Stomach smooth muscle (tissue), 2 donors: ENCODE data around the gene VWA3B.
A peak's percentile ranks its signal among the peaks of the same experiment; 100 is the strongest.
"Not testable (repeated sequence)": the region's sequence is repeated elsewhere in the genome, so short reads cannot be mapped to it uniquely, and the experiment has no call there.

ENCODE experiments used
- H3K27ac ChIP-seq: one replicate; pipeline ENCODE4 v1.7.0; 2013; ENCODE audit warnings: mild to moderate bottlenecking, low read length, inconsistent platforms
- H3K27me3 ChIP-seq, 2 donors: one replicate each; pipeline ENCODE4 v1.7.0; 2013; ENCODE audit warnings: low read length in 2 of 2; ENCODE audit not compliant: insufficient read depth in 2 of 2, control insufficient read depth in 1 of 2
- H3K36me3 ChIP-seq, 2 donors: one replicate each; pipeline ENCODE4 v1.7.0; 2013; ENCODE audit warnings: low read length in 2 of 2; ENCODE audit not compliant: control insufficient read depth in 2 of 2, insufficient read depth in 2 of 2
- H3K4me1 ChIP-seq: one replicate; pipeline ENCODE4 v1.7.0; 2013; ENCODE audit warnings: low read length; ENCODE audit not compliant: control insufficient read depth, insufficient read depth
- H3K4me3 ChIP-seq, 2 donors: one replicate each; pipeline ENCODE4 v1.7.0; 2013; ENCODE audit warnings: low read length in 2 of 2
- H3K9ac ChIP-seq, 2 donors: one replicate each; pipeline ENCODE4 v1.7.0; 2013; ENCODE audit warnings: low read length in 2 of 2, mild to moderate bottlenecking in 1 of 2
- H3K9me3 ChIP-seq, 2 donors: one replicate each; pipeline ENCODE4 v1.7.0; 2013; ENCODE audit warnings: low read length in 2 of 2; ENCODE audit not compliant: control insufficient read depth in 2 of 2
- donor health status: healthy.
- donor health status: Pancreatic carcinoma.

Gene VWA3B, protein sequence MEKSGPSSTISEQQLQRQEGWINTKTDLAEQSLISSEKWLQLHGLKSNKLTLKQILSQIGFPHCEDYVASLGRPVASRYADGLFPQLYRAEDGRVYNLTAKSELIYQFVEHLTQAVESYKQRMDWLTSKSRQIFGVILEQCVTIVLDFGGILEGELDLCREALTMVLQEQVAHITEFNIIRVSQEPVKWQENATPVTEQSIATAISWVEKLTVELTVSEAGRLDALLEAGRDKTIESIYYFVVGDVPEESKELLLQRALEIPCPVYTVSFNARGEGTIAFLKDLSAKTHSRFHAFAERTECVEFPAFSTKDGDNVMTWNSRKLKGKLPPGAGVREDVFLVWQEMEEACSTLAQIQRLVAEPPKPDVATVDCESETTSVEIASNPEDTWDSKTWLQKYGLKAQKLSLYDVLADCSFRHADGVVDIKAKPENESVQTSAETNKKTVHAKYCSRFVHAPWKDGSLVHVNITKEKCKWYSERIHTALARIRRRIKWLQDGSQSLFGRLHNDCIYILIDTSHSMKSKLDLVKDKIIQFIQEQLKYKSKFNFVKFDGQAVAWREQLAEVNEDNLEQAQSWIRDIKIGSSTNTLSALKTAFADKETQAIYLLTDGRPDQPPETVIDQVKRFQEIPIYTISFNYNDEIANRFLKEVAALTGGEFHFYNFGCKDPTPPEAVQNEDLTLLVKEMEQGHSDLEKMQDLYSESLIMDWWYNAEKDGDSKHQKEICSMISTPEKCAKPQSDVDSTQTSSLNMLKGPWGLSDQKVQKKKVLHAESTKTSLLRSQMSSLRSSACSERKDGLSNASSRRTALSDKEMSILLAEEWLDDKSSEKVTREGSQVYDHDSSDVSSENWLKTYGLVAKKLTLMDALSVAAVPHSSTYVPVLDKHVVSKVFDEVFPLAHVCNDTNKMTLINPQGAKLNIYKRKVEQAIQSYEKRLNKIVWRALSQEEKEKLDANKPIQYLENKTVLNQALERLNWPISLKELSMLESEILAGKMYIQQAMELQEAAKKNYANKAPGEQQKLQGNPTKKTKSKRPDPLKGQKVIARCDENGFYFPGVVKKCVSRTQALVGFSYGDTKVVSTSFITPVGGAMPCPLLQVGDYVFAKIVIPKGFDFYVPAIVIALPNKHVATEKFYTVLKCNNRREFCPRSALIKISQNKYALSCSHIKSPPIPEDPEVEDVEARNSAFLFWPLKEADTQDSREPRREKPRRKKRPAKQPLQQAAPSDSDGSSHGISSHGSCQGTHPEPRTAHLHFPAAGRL (N-terminal part only)

DNA sequence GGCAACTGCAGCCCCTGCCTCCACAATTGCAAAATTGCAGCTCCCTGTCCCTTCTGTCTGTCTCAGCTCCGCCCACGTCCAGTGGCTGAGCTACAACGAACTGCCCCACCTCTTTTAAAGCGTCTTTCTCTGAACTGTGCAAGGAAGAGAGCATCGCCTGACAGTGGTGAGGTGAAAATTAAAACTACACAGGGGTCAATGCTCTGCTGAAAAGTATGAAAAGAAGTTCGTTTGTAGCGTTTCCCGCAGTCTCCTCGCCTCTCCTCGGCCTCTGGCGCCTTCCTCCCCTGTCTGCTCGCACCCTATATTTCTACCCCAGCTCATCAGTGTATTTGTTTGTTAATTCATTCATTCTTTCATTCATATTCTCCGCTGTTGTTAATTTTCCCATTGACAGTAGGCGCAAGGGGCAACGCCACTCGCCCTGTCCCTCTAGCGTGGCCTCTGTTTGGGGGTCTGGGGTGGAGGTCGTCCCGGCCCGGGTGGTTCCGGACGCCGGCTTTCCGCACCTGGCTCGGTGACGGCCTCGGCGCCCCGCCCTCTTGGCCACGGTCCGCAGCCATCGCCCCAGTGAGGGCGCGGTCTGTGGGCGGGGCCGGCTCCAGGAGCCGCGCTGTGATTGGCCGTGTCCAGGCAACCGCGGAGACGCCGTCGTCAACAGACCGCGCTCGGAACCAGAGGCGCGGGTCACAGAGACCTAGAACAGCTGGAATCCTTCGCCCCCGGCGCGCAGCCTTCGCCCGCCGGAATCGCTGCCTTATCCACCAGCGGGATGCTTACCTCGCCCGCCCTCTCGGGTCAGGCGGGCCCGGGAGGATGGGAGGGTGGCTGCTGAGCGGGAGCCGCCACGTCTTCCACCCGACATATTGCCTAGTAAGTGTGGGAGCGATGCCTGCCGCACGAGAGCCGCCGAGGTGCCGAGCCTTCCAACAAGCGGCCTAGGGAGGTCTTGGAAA lies at the start of gene VWA3B:
Gene VWA3B, plus strand, starts transcription at position 677 of the 956 bp plus-strand sequence. CDS start 5,926 bp downstream, outside the sequence.
- Histone ChIP-seq H3K27ac (no peak within 1 kb of the TSS), H3K4me3 (peak within 1 kb of the TSS; percentile 77 to 82), H3K27me3 (no peaks in the 10 kb centered on the region), H3K9ac (peak within 1 kb of the TSS; percentile 23 to 55), H3K9me3 (no peaks in the 10 kb centered on the region), H3K4me1 (peaks cover 15% of the 10 kb centered on the region), H3K36me3 (no peaks in the 10 kb centered on the region)

GRCh38 chr2:98037206-98037605 lies 49.8 kb upstream of the VWA3B start:
- no peak overlapping the region for H3K27ac ChIP-seq
- no peaks in the 10 kb centered on the region for H3K36me3 ChIP-seq
- no peaks in the 10 kb centered on the region for H3K9me3 ChIP-seq
- H3K4me3 ChIP-seq: no peak overlapping the region
- no peak overlapping the region for H3K9ac ChIP-seq
- H3K4me1 ChIP-seq: peaks cover 25% of the 10 kb centered on the region
- H3K27me3 ChIP-seq: no peaks in the 10 kb centered on the region

- H3K27me3 ChIP-seq: no peaks in the 10 kb centered on the region
- H3K36me3 ChIP-seq: no peaks in the 10 kb centered on the region
- H3K9ac ChIP-seq: no peak overlapping the region
- H3K4me3 ChIP-seq: no peak overlapping the region
- peaks cover 25% of the 10 kb centered on the region for H3K4me1 ChIP-seq
- no peak overlapping the region for H3K27ac ChIP-seq
- no peaks in the 10 kb centered on the region for H3K9me3 ChIP-seq
Observed at GRCh38 chr2:98037666-98038336, 49.2 kb upstream of the VWA3B start.

DNA sequence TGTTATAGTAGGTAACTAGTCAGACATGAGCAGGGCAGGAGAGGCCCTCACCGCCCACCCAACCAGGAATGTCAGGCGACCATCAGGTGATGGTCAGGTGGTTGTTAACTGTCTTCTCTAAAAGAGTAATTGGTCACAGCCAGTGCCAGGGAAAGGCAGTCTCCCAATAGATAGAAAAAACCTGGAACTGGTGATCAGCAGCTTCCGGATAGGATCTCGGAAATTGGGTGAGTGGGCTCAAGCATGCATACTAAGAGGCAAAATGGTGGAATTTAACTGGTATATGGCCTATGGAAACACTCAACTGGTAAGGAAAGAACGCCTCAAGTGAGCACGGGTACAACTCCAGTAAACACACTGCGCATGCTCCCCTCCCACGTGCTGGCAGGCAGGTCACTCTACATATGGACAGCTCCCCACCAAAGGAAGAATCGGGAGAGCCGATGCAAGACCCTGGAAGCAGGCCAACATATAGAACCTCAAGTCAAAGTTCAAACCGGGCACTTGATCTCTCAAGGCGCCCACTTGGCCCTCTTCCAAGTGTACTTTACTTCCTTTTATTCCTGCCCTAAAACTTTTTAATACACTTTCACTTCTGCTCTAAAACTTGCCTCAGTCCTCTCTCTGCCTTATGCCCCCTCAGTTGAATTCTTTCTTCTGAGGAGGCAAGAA lies 47.7 kb upstream of the VWA3B start:
- no peaks in the 10 kb centered on the region for H3K9me3 ChIP-seq
- peaks cover 25% of the 10 kb centered on the region for H3K4me1 ChIP-seq
- no peak overlapping the region for H3K4me3 ChIP-seq
- no peak overlapping the region for H3K27ac ChIP-seq
- H3K9ac ChIP-seq: no peak overlapping the region
- H3K27me3 ChIP-seq: no peaks in the 10 kb centered on the region
- no peaks in the 10 kb centered on the region for H3K36me3 ChIP-seq

DNA sequence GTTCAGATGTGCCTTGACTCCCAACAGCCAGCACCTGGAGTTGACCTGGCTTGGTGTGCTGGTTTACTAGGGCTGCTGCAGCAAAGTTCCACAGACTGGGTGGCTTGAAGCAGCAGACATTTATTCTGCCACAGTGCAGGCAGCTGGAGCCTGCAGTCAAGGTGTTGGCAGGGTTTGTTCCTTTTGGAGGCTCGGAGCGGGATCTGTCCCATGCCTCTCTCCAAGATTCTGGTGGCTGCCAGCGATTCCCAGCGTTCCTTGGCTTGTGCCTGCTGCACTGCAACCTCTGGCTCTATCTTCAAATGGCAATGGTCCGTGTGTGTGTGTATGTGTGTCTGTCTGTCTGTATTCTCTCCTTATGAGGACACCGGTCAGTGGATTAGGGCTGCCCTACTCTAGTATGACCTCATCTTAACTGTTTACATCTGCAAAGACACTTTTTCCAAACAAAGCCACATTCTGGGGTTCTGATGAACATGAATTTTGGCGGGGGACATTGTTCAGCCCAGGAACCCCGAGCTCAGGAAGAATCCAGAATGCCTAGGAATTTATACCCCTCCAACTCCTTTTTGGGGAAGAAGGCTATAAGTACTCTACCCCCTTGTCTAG lies 46.5 kb upstream of the VWA3B start:
- peak overlapping the region; percentile 67 for H3K27ac ChIP-seq
- no peaks in the 10 kb centered on the region for H3K9me3 ChIP-seq
- H3K4me1 ChIP-seq: peaks cover 25% of the 10 kb centered on the region
- H3K4me3 ChIP-seq: no peak overlapping the region
- H3K27me3 ChIP-seq: no peaks in the 10 kb centered on the region
- H3K36me3 ChIP-seq: no peaks in the 10 kb centered on the region
- no peak overlapping the region for H3K9ac ChIP-seq

DNA sequence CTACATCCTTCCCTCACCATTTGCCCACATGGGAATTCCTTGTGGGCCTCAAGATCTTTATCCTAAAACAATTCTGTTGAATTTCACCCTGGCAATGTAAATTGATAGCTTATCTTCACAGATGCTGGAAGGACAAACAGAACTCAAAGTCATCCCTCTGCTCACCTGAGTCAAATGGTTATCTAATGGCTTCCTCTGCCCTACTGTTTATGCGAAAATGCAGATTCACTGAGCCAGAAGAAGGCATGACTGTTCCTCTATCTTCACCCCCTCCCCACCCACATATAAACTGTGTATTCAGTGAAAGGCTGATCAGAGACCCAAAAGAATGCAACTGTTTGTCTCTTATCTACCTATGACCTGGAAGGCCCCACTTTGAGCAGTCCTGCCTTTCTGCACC lies 43.9 kb upstream of the VWA3B start:
- H3K4me3 ChIP-seq: no peak overlapping the region
- no peak overlapping the region for H3K27ac ChIP-seq
- H3K4me1 ChIP-seq: peaks cover 14% of the 10 kb centered on the region
- H3K9me3 ChIP-seq: no peaks in the 10 kb centered on the region
- no peak overlapping the region for H3K9ac ChIP-seq
- H3K27me3 ChIP-seq: no peaks in the 10 kb centered on the region
- H3K36me3 ChIP-seq: no peaks in the 10 kb centered on the region

GRCh38 chr2:98044730-98045129 lies 42.2 kb upstream of the VWA3B start:
- H3K27ac ChIP-seq, H3K9me3 ChIP-seq, H3K4me3 ChIP-seq, H3K36me3 ChIP-seq, H3K9ac ChIP-seq, H3K27me3 ChIP-seq: not testable (repeated sequence)
- H3K4me1 ChIP-seq: peaks cover 13% of the 10 kb centered on the region

GRCh38 chr2:98050070-98050469 lies 36.9 kb upstream of the VWA3B start:
- no peak overlapping the region for H3K27ac ChIP-seq
- H3K4me3 ChIP-seq: no peak overlapping the region
- H3K9ac ChIP-seq: no peak overlapping the region

More at GRCh38 chr2:98050070-98050469, 36.9 kb upstream of the VWA3B start:
- no peaks in the 10 kb centered on the region for H3K36me3 ChIP-seq
- no peaks in the 10 kb centered on the region for H3K27me3 ChIP-seq
- no peaks in the 10 kb centered on the region for H3K4me1 ChIP-seq
- H3K9me3 ChIP-seq: no peaks in the 10 kb centered on the region
